Measurements from ENCODE around the gene ALDH3B1. TPM values are rescaled to one million over a fixed set of nuclear protein-coding genes. Genes with fewer than 3 reads are reported as not detected.
A peak's percentile ranks its signal among the peaks of the same experiment; 100 is the strongest.

ALDH3B1 gene
- total RNA-seq, 2 donors from 2014 or later, result 15.2 to 18.4 TPM

DNA sequence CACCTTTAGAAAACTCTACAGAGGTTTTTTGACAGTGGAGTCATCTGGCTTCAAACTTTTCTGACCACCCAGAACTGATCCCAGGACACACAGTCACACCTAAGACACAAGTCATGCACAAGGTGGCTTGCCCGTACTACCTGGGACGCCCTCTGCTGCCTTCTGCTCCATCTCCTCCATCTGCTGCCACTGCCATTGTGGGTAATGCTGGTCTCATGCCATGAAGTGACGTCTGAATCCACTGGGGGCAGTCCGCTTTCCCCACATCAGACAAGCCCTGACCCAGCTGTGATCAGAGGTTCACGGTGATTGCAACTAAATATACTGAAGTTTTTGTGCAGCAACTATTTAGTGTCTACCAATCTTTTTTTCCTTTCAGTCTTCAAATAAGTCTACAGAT is 14.9 kb downstream of the ALDH3B1 start:
- H3K27me3 ChIP-seq, result no peaks in the 10 kb centered on the region
- TF ChIP-seq POLR2A (IDR thresholded peaks at IDR 0.05), result no peak
- TF ChIP-seq, protein P1, sequence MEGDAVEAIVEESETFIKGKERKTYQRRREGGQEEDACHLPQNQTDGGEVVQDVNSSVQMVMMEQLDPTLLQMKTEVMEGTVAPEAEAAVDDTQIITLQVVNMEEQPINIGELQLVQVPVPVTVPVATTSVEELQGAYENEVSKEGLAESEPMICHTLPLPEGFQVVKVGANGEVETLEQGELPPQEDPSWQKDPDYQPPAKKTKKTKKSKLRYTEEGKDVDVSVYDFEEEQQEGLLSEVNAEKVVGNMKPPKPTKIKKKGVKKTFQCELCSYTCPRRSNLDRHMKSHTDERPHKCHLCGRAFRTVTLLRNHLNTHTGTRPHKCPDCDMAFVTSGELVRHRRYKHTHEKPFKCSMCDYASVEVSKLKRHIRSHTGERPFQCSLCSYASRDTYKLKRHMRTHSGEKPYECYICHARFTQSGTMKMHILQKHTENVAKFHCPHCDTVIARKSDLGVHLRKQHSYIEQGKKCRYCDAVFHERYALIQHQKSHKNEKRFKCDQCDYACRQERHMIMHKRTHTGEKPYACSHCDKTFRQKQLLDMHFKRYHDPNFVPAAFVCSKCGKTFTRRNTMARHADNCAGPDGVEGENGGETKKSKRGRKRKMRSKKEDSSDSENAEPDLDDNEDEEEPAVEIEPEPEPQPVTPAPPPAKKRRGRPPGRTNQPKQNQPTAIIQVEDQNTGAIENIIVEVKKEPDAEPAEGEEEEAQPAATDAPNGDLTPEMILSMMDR (IDR thresholded peaks at IDR 0.05), result peak in 2 of 7 experiments; percentile 6 to 14
- H3K9me3 ChIP-seq, result no peaks in the 10 kb centered on the region
- intact Hi-C loops (cut with DNase I), result no loop called here
- H3K36me3 ChIP-seq (replicated peaks in 1 of 2; ENCODE audit: insufficient read depth in 1 of 2, low read depth in 2 of 2), result no peaks in the 10 kb centered on the region
- no peak overlapping the region for H3K4me3 ChIP-seq
- no peak overlapping the region for H3K27ac ChIP-seq
- 57 to 69% methylated on average over 5 of the region's 5 CpGs for WGBS, 2 donors
- peaks cover 6% of the 10 kb centered on the region for H3K4me1 ChIP-seq
- no peak for ATAC-seq
- DNase-seq, result peak in 1 of 4 donors; percentile 54

DNA sequence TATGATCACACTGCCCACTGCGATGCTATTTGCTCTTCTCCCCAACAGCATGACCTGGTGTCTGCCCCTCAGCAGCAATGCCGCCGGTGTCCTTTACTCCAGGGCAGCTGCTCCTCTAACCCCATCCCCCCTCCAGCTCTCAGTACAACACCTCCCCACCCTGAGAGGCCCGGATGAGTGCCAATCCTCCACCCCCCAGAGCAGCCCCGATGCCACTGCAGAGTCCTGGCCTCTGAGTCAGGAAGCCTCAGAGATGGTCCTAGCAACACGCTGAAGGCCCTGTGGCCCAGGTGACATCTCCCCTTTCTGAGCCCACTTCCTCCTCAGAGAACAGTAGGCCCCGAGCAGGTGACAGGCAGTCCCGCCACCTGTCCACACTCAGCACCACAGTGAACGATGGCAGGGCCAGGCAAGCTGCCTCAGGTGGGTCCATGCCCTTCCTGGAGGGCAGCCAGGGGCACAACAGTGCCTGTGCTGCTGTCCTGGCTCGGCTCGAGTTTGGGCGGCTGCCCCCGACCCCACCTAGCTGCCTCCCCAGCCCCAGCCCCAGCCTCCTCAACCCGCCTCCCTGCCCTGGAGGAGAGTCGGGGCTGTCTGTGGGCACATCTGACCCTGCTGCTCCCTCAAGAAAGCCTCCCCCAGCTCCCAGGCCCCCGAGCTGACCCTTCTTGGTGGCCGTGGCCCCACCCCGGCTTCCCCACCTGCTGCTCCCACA is 16.4 kb downstream of the ALDH3B1 start:
- ATAC-seq (no peak), DNase-seq (no peak)
- no peak overlapping the region for H3K27ac ChIP-seq
- H3K4me1 ChIP-seq, result peaks cover 12% of the 10 kb centered on the region
- WGBS, 2 donors, result 85 to 94% methylated on average over 7 to 13 of the region's 18 CpGs
- intact Hi-C loops (cut with DNase I), result no loop called here
- no peaks in the 10 kb centered on the region for H3K27me3 ChIP-seq
- TF ChIP-seq, protein P1 (IDR thresholded peaks at IDR 0.05), result no peak
- no peak for TF ChIP-seq POLR2A (IDR thresholded peaks at IDR 0.05)
- H3K36me3 ChIP-seq (replicated peaks in 1 of 2; ENCODE audit: insufficient read depth in 1 of 2, low read depth in 2 of 2), result no peaks in the 10 kb centered on the region
- H3K9me3 ChIP-seq, result no peaks in the 10 kb centered on the region
- no peak overlapping the region for H3K4me3 ChIP-seq

DNA sequence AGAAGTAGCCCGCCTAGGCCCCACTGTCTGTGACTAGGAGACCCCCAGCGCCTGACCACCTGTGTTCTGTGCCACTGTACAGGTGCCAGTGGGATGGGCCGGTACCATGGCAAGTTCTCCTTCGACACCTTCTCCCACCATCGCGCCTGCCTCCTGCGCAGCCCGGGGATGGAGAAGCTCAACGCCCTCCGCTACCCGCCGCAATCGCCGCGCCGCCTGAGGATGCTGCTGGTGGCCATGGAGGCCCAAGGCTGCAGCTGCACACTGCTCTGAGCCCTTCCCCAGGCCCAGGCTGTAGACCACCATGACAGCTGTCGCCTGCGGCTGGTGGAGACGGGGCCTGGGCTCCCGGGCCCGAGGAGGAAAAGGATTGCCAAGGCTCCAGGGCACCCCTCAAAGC is 17.5 kb downstream of the ALDH3B1 start:
- TF ChIP-seq, protein P1 (IDR thresholded peaks at IDR 0.05), result no peak
- TF ChIP-seq POLR2A (IDR thresholded peaks at IDR 0.05), result no peak
- intact Hi-C loops (cut with DNase I), result no loop called here
- no peak for DNase-seq
- H3K27ac ChIP-seq, result no peak overlapping the region
- no peaks in the 10 kb centered on the region for H3K9me3 ChIP-seq
- no peaks in the 10 kb centered on the region for H3K27me3 ChIP-seq
- H3K36me3 ChIP-seq (replicated peaks in 1 of 2; ENCODE audit: insufficient read depth in 1 of 2, low read depth in 2 of 2), result no peaks in the 10 kb centered on the region
- no peak overlapping the region for H3K4me3 ChIP-seq
- ATAC-seq, result no peak
- H3K4me1 ChIP-seq, result peaks cover 23% of the 10 kb centered on the region
- 80 to 90% methylated on average over 1 to 20 of the region's 21 CpGs for WGBS, 2 donors

DNA sequence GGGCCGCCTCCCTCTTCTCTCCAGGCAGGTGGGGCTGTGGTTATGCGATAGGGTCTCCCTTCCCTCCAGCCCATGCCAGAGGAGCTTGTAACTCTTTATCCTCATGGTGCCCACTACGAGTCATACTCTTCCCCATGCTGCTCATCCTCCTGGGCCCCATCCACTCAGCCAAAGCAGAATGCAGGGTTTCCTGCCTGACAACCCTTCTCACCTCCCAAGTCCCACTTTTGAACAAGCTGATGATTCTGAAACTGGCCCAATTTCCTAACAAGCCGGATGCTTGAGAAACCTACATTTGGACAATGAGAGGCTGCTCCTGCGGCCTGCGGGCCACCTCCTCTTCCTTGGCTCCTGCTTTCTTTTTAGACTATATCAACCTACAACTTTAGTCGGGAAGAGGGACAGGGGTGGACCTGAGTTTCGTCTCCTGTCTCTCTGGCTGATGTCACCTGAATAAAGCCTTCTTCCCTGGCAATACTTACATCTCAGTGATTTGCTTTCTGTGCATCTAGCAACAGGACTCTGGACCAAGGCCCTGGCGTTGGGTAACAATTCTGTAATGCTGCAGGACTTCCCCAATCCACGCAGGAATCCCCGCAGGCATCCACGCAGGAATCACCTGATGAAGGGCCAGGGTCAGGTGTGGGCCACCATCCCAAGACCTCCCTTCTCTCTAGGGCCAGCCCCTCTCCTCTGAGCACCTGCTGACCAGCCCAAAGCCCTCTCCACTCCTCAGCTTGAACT is 18.8 kb downstream of the ALDH3B1 start:
- intact Hi-C loops (cut with DNase I), result no loop called here
- WGBS, 2 donors, result 87% methylated on average over 11 to 12 of the region's 12 CpGs
- H3K36me3 ChIP-seq (replicated peaks in 1 of 2; ENCODE audit: insufficient read depth in 1 of 2, low read depth in 2 of 2), result no peaks in the 10 kb centered on the region

More for the DNA sequence above, 18.8 kb downstream of the ALDH3B1 start:
- Histone ChIP-seq H3K9me3 (no peaks in the 10 kb centered on the region), H3K4me1 (peaks cover 33% of the 10 kb centered on the region), H3K27me3 (no peaks in the 10 kb centered on the region), H3K4me3 (no peak overlapping the region), H3K27ac (no peak overlapping the region)
- ATAC-seq (no peak), DNase-seq (no peak)
- TF ChIP-seq, protein P1 (IDR thresholded peaks at IDR 0.05), result no peak
- TF ChIP-seq POLR2A (IDR thresholded peaks at IDR 0.05), result no peak

Data from body of pancreas (tissue), 4 donors.